GM18868 (cell line): ENCODE measurements around the gene MAMLD1.
"Not testable (repeated sequence)": the region's sequence is repeated elsewhere in the genome, so short reads cannot be mapped to it uniquely, and the experiment has no call there.

Experiments used
- ATAC-seq: cut with Tn5 transposase; IDR thresholded peaks from one replicate; pipeline ENCODE4 v1.9.1; 2021; ENCODE audit warnings: mild to moderate bottlenecking, moderate library complexity; ENCODE audit not compliant: unreplicated experiment

The MAMLD1 gene, protein sequence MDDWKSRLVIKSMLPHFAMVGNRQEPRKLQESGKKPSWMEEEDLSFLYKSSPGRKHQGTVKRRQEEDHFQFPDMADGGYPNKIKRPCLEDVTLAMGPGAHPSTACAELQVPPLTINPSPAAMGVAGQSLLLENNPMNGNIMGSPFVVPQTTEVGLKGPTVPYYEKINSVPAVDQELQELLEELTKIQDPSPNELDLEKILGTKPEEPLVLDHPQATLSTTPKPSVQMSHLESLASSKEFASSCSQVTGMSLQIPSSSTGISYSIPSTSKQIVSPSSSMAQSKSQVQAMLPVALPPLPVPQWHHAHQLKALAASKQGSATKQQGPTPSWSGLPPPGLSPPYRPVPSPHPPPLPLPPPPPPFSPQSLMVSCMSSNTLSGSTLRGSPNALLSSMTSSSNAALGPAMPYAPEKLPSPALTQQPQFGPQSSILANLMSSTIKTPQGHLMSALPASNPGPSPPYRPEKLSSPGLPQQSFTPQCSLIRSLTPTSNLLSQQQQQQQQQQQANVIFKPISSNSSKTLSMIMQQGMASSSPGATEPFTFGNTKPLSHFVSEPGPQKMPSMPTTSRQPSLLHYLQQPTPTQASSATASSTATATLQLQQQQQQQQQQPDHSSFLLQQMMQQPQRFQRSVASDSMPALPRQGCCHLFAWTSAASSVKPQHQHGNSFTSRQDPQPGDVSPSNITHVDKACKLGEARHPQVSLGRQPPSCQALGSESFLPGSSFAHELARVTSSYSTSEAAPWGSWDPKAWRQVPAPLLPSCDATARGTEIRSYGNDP

GRCh38 chrX:150362599-150363481 is at the start of gene MAMLD1:
Gene MAMLD1 (plus strand): TSS chrX:150363317. CDS start chrX:150445517, 82,200 bp downstream.
- no peak for ATAC-seq

- no peak for ATAC-seq
Measured at GRCh38 chrX:150313514-150313913, 49.6 kb upstream of the MAMLD1 start.

GRCh38 chrX:150314186-150314585 is 48.9 kb upstream of the MAMLD1 start:
- no peak for ATAC-seq

DNA sequence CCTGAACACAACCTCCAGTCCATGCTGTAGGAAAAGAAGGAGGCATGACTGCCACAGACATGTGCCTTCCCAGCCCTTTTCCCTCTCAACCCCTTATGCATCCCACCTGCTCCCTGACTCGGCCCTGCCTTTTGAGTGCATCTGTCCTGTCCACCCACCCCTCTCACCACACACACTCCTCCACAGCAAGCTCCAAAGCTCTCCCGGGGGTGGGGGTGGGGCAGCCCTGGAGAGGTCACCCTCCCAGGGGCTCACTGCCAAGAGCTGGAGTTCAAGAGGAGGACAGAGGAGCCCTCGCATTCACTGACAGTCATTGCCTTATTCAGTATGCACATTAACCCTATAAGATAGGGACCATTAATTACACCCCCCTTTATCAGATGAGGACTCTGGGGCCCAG is 46.6 kb upstream of the MAMLD1 start:
- no peak for ATAC-seq

- ATAC-seq, result no peak
Measured at GRCh38 chrX:150323020-150323419, 40.1 kb upstream of the MAMLD1 start.

DNA sequence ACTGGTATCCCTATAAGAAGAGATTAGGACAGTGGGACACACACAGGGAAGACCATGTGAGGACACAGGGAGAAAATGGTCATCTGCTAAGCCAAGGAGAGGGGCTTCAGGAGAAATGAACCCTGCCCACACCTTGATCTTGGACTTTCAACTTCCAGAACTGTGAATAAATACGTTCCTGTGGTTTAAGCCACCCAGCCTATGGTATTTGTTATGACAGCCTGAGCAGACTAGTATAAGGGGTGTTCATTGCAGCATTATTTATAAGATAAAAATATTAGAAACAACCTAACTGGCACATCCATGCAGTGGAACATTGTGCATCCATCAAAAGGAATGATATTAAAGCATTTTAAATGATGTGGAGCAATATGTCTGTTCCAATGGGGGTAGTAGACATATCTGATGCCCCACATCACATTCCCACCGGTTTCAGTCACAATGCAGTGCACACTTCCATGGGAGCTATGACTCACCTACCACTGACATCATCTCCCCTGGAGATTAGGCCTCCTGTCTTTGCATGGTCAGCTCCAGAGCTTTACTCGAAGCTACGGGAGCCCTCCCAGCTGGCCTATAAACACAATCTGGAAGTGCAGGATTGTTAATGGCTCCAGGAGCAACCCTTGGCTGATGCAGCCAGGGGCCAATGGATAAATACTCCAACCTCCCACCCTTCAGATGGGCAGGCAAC is 38.9 kb upstream of the MAMLD1 start:
- no peak for ATAC-seq

GRCh38 chrX:150324919-150325318 is 38.2 kb upstream of the MAMLD1 start:
- no peak for ATAC-seq

DNA sequence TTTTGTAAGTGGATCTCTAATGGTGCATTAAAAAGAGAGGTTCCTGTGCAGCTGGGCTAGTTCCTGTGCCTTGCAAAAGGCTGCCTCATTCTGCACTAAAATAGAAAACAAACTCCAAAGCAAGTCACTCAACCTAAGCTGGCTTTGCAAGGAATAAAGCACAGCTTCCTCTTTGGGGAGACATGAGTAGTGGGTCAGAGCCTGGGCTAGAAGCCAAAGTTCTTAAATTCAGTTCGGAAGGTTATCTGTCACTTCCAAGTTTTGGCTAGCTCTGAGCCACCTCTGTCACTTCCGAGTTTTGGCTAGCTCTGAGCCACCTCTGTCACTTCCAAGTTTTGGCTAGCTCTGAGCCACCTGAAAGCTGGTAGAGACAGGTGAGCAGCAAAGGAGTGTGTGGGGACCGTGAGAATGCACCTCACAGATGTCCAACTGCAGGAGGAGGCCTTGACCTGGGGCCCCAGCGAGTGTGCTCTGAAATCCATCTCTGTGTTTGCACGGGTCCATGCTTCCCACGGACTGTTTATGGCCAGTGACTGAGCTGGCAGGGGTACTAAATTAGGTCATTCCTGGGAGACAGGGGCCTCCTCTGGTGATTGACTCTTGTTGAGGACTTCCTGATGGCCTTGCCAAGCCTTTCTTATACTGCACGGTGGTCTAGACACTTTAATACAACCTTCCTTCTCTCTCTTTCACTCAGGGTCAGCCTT is 36.4 kb upstream of the MAMLD1 start:
- ATAC-seq, result no peak

GRCh38 chrX:150329282-150329681 is 33.8 kb upstream of the MAMLD1 start:
- ATAC-seq, result no peak

- no peak for ATAC-seq
Measured at GRCh38 chrX:150329868-150330267, 33.2 kb upstream of the MAMLD1 start.

GRCh38 chrX:150332023-150332422 is 31.1 kb upstream of the MAMLD1 start:
- no peak for ATAC-seq

DNA sequence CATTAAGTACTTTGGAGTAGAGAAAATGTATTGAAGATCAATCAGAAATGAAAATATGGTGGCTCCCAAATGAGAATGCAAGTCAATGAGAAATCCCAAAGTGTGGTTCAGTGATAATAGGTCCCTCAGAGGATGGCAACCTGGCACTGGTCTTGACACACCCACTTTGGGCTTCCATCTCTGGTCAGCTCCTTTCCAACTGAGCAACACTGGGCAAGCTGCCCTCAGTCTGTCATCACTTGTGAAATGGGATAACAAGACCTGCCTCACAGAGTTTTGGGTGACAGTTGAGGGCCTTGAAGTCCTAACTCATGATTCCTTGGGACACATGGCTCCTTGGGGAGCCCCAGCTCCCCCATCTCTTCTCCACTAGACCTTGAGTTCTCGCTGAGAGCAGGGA is 29.0 kb upstream of the MAMLD1 start:
- no peak for ATAC-seq

DNA sequence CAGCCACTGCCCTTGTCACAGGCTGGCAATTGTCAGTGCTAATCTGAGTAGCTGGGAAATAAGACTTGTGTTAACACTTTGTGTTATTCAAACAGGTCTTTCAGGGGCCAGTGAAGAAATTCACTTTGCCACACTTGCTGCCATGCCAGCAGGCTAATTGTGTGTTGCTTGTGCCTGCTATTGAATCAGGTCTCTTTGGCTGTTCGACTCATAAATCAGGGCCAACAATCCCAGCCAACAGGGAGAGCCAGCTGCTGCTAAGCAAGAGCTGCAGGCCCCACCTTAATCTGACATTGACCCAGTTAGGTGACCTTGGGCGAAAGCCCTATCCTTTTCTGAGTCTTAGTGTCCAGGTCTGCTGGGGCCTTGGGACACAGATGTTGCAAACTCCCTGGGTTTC is 28.1 kb upstream of the MAMLD1 start:
- no peak for ATAC-seq

DNA sequence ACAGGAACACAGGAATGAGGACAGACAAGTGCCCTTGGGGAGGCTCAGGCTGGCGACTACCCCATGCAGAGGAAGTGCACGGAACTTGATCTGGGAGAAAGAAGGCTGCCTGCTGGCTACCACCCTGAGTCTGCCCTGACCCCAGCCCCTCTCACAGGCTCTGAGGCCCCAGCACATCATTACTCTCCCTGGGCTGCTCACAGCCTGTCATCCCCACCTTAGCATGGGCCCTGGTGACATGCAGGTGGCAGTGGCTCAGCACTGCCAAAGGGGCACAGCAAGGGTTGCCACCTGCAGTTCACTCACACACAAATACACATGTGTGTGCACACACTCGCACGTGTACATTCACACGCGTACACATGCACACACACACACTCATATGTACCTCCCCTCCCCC is 26.1 kb upstream of the MAMLD1 start:
- no peak for ATAC-seq

- ATAC-seq, result no peak
Measured at GRCh38 chrX:150337536-150337935, 25.6 kb upstream of the MAMLD1 start.

- ATAC-seq, result no peak
Measured at GRCh38 chrX:150338615-150339014, 24.5 kb upstream of the MAMLD1 start.

DNA sequence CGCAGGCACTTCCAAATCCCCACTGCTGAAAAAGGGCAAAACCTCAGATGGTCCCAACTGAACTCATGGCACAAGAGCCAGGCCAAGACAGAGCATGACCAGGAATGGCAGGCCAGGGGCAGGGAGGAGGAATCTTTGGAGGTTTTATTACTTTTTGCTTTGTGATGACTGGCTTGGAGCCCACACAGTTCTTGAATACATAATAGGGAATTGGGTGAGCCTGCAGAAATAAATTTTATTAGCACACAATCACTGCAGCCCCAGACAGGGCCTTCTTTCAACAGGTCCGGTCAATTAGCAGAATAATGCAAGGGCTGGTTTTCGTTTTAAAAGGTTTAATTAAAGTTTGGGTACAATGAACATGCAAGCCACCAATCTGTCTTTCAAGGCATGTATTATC is 23.4 kb upstream of the MAMLD1 start:
- no peak for ATAC-seq

DNA sequence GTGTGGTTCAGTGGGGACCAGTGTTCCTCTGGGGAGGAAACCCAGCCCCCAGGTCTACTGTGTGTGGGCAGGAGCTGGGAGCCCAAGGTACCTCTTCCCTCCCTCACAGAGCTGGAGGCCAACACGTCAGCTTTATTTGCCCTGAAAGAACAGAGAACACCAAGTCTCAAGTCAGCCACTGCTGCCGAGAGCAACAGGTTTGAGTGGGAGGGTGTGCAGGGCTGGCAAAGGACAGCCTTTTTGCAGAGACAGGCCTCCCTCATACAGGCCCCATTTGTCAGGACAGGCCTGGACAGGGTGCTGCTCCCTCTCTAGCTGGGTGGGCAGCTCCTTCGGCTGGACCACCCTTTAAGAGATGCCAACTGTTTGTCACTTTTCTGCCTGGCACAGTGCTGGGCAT is 22.8 kb upstream of the MAMLD1 start:
- ATAC-seq, result not testable (repeated sequence)

DNA sequence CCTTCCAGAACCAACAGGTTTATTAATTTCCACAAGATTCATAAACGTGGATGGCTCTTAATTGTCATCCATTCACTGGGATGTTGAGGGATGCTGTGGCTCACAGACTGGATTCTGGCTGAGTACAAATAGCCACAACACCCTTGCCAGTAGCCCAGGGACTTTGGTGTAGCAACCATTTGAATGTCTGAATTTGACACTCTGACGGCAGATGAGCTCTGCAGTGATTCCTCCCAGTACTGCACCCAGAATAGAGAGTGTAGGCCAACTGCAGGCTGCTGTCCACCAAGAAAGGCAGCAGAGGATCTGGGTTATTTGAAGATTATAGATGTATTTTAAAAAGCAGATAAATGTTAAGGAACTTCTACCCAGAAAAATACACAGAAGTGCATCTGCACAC is 15.6 kb upstream of the MAMLD1 start:
- ATAC-seq, result no peak

GRCh38 chrX:150348365-150348764 is 14.8 kb upstream of the MAMLD1 start:
- ATAC-seq, result no peak
